Stimulated activated CD4-positive, alpha-beta T cell treated with anti-CD3 and anti-CD28 coated beads, Interleukin-1b, Interleukin-23, amount 100 ng/mL, for 1 hour (primary cell): ENCODE measurements around the gene IPO8.
"Not testable (repeated sequence)": the region's sequence is repeated elsewhere in the genome, so short reads cannot be mapped to it uniquely, and the experiment has no call there.

ENCODE experiments used
- DNase-seq, 2 donors: peaks; one replicate each; pipeline ENCODE4 v3.0.0-alpha.2; 2020; ENCODE audit warnings: low read depth in 2 of 2

IPO8 gene

DNA sequence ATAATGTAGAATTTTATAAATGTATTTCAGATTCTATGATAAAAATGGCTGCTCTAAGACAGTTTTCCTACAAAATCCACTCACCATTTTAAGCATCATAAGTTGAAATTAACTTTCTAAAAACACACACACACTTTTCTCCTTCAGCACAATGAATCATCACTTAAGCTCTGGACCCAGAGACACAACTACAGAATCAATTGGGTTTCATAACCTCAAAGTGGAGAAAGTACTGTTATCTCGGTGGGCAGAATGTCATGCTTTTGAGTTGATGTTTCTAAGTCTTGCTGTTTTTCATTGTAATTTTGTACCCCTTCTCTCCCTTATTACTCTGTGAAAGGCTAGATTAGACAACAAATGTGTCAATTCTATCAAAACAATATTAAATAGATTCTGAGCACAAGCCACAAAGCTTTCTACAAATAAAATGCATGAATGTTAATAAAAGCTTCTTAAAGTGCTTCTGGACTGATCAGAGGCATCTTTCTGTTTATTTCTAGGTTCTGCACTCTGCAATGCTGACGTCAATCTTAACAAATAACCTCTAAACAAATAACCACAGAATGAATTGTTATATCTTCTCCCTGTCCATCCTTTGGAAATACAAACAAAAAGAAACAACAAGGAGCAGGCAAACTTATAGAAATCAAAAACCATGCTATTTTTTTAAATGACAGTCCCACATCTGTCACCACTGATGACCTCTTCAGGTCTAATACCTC lies 8.2 kb downstream of the IPO8 start:
- no peak for DNase-seq

DNA sequence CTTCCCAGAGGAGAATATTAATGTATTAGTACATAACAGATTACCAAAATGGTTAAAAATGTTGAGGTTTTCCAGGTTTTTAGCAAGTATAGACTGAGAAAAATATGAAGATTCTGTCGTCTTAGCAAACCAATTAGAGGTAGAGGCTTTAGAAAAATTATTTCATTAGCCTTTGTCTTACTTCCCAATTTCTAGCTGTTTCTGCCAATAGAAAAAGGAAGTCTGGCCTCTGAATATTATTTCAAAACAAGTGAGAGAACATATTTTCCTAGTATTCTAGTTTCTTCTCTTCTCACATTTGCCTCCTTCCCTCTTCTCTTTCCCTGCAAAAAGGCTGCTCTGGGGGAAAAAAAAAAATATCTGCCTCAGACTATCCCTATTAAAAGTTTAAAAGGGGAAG lies 16.4 kb downstream of the IPO8 start:
- no peak for DNase-seq

DNA sequence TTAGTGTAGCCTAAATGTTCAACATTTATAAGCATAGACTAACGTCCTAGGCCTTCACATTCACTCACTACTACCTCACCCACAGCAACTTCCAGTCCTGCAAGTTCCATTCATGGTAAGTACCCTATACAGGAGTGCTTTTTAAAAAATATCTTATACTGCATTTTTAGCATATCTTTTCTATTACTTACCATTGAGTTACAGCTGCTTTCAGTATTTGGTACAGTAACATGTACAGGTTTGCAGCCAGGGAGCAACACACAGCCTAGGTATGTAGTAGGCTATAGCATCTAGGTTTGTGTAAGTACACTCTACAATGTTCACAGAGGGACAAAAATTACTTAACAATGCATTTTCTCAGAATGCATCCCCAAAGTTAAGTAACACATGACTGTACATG lies 17.4 kb downstream of the IPO8 start:
- DNase-seq = no peak

DNA sequence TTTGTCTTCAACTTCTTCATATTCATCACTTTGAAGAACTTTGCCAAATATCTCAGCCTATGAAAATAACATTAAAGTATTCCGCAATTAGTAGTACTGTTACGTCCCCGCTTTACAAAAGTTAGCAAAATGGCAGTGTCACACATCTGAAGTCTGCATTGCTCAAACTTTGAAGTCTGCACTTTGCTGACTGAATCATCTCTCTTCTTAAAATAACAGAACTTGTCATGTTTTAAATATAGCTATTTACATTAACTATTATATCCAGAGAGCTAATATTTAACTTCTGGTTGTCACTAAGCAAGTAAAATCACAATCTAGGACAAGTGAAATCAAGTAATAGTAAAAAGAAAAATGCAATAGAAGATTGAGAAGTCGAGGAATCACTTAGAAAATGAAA lies 34.5 kb downstream of the IPO8 start:
- DNase-seq = no peak

DNA sequence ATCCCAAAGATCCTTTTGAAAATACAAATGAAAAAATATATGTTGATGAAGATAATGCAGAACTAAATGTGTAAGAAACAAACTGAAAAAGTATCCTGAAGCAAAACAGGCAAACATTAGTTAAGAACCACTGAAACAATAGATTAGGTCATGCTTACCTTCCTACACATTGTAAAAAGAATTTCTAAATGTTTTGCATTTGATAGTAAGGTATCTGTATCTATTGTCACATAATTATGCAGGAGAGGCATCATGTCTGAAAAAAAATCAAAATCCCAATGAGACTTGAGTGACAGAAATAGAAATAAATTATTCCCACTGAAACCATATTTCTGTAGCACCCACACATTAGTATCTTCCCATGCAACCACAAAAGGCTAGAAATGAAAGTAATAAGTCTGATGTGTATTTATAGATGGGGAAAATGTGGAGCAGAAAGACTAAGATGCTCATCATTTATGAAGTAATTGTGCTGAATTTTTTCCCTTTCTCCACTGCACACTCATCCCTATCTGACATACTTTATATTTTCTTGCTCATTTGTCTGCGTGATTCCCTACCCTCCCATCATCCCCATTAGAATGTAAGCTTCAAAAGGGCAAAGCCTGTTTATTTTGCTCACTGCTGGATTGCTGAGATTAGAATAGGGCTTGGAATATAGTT lies 43.5 kb downstream of the IPO8 start:
- no peak for DNase-seq

DNA sequence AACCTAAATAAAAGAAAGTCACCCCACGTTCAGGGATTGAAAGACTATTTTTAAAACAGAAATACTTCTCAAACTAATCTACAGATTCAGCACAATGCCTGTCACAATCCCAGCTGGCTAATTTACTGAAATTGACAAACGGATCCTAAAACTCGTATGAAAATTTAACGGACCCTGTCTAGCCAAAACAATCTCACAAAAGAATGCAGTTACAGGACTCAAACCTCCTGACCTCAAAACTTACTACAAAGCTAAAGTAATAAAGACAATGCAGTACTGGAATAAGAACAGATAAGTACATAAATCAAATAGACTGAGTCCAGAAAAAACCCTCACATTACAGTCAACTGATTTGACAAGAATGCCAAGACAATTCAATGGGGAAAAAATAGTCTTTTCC lies 48.8 kb downstream of the IPO8 start:
- DNase-seq = no peak

DNA sequence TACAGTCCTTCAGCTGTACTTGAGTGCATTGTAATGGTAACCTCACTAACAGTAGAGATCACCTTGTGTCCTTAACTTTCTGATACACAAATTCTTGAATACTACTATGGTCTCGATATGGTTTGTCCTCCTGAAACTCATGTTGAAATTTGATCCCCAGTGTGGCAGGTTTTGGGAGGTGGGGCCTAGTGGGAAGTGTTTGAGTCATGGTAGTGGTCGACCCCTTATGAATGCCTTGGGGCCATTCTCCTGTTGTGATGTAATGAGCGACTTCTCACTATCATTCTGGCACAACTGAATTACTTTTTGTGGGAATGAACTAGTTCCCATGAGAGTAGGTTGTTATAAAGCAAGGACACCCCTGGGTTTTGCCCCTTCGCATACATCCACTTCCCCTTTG lies 52.3 kb downstream of the IPO8 start:
- no peak for DNase-seq

DNA sequence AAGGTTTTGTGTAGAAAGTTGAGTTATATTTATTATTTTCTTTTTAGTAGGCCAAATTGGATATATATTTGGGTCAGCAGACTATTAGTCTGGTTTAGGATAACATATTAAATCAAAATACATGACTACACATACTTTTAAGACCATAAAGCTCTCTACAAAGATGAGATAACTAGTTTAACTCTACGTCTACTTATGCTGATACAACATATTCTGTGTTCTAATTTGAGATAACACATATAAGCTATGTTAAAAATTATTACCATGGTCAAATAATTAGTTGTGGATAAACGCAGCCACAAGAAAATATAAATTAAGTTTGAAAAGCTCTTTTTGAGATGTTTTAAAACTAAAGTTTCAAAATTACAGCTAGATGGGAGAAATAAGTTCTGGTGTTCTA lies 55.3 kb downstream of the IPO8 start:
- DNase-seq = no peak

DNA sequence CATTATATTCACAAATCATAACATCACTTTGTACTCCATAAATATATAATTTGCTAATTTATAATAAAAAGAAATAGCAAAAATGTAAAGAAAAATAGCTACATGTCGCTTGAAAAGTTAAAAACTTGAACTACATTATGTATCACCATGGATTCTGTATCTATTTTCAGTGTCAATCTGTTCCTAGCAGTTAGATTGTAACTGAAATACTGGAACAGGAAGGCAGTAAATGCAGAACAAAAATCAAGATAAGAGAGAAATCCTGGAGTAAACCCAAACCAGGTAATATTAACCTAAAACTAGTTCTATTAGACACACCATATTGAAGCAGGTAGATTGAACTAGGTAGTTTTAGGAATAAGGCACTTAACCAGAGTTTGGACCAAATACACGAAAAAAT lies 60.3 kb downstream of the IPO8 start:
- DNase-seq = no peak

DNA sequence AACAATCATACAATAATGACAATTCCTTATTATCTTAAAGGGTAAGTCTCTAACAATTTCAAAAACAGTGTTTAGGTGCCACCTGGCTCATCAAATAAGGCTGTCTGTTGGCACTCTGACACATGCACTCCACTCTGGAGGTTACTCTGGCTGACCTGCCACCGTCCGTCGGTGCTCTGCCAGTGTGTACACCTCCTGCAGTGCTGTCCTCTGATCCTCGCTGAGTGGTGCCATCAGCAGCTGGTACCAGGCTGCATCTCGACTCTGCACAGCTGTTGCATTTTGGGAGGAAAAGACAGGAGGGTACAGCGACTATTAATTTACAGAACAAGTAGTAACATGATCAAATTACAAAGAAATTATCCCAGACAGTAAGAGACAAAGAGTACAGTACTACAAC lies 63.9 kb downstream of the IPO8 start:
- DNase-seq = no peak

DNA sequence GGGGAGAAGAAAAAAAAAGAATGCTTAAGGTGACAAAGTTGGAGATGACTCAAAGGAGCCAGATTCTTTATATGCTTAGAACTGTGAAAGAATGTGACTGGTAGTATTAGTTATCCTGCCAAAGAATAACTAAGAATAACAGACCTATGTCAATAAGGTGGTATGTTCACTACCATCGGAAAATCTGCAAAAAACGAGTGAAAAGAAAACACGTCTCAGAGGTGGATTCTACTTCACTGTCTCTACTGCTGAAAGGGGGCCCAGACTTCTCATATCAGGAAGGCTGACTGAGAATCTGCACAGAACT lies 64.7 kb downstream of the IPO8 start:
- no peak for DNase-seq

DNA sequence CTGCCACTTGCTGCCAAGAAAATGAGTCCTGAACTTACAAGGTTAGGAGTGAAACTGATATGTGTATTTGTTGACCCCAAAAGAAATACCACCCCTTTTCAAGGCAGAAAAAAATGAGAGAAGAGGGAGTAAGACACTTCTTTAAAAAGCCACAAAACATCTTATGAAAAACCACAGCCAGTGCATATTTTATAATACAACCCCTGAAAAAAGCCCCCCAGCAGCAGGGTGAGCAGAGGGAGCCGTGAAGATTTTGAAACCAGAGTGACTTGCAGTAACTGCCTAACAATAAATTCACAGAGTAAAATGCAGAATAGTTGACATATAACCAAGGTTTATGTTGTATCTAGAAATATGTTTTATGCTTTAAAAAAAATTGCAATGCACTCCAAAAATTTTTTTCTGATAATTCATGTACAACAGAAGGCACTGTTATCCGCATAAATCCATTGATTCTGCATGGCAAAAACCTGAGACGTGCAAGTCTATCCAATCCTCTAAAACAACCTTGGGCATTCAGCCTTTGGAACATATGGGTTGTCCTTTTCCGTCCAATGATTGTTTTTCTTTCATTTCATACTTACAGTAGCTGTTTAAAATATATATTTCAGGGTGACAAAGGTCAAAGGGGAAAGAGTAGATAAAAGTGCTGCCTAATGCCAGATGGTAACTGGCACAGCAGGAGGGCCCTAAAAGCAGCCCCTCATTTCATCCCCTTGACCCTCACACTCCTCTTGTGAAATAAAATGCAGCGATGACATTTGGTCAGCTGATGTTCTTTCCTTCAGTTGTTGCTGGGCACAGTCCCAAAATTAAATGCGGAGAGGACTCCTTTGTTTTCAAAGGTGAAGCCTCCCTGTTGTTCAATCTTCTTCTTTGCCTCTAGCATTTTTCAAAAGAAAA lies 65.3 kb downstream of the IPO8 start:
- DNase-seq = no peak

DNA sequence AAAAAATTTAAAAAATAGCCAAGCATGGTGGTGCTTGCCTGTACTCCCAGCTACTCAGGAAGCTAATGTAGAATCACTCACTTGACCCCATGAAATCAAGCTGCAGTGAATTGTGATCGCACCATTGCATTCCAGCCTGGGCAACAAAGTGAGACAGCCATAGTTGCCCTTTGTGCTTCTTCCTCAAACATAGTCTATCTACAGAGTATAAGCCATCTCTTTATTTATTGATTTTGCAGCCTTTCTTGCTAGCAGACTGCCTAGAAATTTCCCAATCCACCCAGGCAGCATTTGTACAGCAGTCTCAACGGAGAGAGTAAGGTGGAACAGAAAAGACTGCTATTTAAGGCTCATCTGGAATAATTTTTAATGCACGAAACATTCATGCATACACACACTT lies 68.8 kb downstream of the IPO8 start:
- no peak for DNase-seq

DNA sequence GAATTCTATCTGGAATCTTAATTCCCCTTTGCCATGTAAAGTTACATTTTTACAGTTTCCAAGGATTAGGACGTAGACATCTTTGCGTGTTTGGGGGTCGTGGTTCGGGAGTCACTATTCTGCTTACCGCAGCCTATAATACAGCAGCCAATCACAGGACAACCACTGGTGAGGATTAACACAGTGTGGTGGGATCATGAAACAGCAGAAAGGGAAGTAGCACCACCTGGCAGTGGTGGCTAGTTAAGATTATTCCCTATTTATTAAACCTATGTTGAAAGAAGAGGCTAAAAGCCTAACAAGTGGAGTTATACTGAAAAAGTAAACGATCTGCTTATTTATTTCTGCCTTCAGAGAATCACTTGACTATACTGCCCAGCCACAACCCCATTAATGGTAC lies 71.7 kb downstream of the IPO8 start:
- DNase-seq = no peak

DNA sequence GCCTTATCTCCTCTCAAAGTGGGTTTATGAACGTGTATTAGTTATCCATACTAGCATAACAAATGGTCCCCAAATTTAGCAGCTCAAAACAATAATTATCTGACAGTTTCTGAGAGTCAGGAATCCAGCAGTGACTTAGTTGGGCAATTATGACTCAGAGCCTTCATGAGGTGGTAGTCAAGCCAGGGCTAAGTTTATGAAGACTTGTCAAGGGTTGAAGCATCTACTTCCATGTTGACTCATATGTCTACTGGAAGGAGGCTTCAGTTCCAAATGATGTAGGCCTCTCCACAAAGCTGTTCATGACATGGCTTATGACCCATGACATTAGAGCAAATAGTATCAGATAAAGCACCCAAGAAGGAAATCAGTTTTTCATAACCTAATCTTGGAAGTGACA lies 73.2 kb downstream of the IPO8 start:
- no peak for DNase-seq

DNA sequence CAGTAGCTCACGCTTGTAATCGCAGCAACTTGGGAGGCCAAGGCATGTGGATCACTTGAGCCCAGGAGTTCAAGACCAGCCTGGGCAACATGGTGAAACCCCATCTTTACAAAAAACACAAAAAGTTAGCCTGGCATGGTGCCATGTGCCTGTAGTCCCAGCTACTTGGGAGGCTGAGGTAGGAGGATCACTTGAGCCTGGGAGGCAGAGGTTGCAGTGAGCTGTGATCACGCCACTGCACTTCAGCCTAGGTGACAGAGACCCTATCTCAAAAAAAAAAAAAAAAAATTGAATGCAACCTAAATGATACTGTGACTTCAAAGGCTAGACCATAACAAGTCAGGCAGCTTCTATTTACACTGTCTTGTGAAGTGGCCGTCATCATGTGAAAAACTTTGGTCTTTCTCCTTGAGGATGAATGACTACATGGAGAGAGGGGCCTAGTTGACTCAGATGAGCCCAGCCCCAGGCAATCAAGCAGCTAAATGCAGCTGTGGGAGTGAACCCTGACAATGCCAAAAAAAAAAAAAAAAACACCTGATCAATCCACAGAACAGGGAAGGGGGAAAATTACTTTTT lies 73.9 kb downstream of the IPO8 start:
- not testable (repeated sequence) for DNase-seq

DNA sequence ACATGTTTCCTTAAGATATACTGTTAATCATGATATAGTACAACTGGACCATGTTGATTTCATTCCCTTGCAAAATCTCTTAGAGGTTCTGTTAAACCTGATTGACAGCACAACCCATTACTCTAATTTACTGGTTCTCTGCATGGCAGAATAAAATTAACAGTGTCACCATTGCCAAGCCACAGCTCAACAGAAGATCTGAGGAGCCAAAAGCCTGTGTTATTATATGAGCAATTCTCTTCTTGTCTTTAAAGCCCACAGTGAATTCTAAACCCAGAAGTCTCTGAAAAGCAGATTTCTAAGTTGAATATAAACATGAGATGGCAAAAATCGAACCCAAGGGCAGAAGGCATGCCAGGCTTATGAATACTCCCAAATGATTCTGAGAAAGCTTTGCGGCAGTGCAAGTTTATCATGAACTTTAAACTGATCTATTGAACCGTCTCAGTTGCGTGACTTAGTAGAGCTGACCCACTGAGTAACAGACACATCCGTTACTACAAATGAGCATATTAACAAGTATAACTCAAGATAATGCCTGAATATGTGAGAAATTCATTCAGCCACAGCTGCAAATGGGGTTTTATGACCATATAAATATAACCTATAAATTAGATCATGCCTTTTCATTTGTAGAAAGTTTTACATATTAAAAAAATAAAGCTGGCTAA lies 78.2 kb downstream of the IPO8 start:
- no peak for DNase-seq

DNA sequence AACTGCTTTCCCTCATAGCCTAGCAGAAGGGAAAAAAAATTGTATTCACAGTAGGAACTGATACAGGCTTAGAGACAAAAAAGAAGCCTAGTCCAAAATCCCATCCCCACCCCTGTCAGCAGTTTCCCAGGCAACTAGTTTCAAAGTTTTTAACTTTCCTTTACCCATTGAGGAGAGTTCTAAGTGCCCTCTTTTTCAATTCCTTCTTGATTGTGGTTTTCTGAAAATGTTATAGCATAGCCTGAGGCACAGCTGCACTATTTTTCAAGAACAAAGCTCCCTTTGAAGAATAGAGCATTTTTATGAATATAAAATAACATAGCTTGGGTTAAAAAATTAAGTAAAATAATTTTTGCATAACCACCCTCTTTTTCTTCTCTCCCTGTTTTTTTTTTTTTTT lies 81.6 kb downstream of the IPO8 start:
- DNase-seq = no peak

DNA sequence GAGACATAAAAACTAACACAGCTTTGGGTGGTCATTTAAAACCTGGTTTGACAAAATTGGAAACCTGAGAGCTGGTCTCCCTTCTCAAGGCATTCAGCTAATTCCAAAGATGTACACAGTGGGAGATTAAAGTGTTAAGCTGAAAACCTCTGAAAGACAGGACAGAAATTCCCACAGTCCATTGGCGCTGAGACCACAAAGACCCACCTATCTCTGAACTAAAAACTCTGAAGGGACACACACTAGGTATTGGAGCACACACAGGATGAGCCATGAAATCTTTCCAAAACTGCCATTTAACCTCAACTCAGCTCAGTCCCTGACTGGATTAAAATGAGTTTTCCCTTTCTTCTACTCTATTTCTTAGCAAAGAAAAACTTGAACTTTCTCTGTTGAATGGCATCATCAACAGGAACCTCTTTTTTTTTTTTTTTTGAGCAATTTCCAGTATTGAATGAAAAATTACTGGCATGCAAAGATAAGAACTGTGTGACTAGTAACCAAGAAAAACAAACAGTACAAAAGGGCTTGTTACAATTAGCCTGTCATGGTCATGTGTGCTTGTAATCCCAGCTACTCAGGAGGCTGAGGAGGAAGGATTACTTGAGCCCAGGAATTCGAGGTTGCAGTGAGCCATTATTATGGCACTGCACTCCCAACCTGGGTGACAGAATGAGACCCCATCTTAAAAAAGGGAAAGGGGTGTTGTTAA lies 82.4 kb downstream of the IPO8 start:
- no peak for DNase-seq

DNA sequence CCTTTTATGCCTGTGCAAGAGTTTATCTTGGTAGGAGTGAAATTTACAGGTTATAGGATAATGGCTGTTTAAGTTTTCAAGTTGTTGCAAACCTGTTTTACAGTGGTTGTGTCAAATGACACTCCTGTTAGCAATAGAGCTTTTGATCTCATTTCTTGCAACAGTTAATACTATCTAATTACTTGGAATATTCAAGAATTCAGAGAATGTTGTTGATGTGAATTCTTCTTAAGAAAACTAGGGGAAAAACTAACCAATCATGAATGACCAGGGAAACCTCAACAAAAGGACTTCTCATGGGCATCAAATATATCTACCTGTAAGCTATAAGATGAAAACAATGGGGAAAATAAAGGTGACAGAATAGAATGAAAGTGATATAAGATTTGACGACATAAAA lies 85.0 kb downstream of the IPO8 start:
- no peak for DNase-seq

DNA sequence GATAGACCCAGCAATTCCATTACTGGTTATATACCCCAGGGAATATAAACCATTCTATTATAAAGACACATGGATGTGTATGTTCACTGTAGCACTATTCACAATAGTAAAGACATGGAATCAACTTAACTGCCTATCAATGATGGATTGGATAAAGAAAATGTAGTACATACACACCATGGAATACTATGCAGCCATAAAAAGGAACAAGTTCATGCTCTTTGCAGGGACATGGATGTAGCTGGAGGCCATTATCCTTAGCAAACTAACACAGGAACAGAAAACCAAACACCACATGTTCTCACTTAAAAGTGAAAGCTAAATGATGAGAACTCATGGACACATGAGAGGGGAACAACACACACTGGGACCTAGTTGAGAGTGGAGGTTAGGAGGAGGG lies 85.8 kb downstream of the IPO8 start:
- DNase-seq = not testable (repeated sequence)
